Smooth muscle cell (in vitro differentiated cells): ENCODE measurements around the gene ELSPBP1. TPM values are rescaled to one million over a fixed set of nuclear protein-coding genes. Genes with fewer than 3 reads are reported as not detected.
A peak's percentile ranks its signal among the peaks of the same experiment; 100 is the strongest.
"Not testable (repeated sequence)": the region's sequence is repeated elsewhere in the genome, so short reads cannot be mapped to it uniquely, and the experiment has no call there.

ENCODE experiments used
- DNase-seq: peaks from one replicate; lab custom pipeline; 2025; ENCODE audit not compliant: unreplicated experiment; lab: John Stamatoyannopoulos, UW
- H2AFZ ChIP-seq: fragments of 200-600 bp; sonication (generic); 2 replicates; pipeline ENCODE4 v1.6.0; 2016; ENCODE audit warnings: antibody characterized with exemption, low read depth, mild to moderate bottlenecking
- H3F3A ChIP-seq: fragments of 200-600 bp; sonication (generic); 2 replicates; pipeline ENCODE4 v1.6.0; 2017; ENCODE audit warnings: antibody characterized with exemption, low read depth
- H3K27ac ChIP-seq: fragments of 200-600 bp; sonication (generic); 2 replicates; pipeline ENCODE4 v1.5.1; 2016; ENCODE audit warnings: low read depth, mild to moderate bottlenecking
- H3K27me3 ChIP-seq: fragments of 200-600 bp; sonication (generic); 2 replicates; pipeline ENCODE4 v1.6.1; 2016; ENCODE audit warnings: low read depth, mild to moderate bottlenecking
- H3K36me3 ChIP-seq: fragments of 200-600 bp; sonication (generic); 2 replicates; pipeline ENCODE4 v1.5.1; 2016; ENCODE audit warnings: low read depth
- H3K4me1 ChIP-seq: fragments of 200-600 bp; sonication (generic); 2 replicates; pipeline ENCODE4 v1.5.1; 2016; ENCODE audit warnings: low read depth
- H3K4me2 ChIP-seq: fragments of 200-600 bp; sonication (generic); 2 replicates; pipeline ENCODE4 v1.6.0; 2016; ENCODE audit warnings: mild to moderate bottlenecking
- H3K4me3 ChIP-seq: fragments of 200-600 bp; sonication (generic); 2 replicates; pipeline ENCODE4 v1.5.1; 2016; ENCODE audit warnings: mild to moderate bottlenecking
- H3K79me2 ChIP-seq: fragments of 200-600 bp; sonication (generic); 2 replicates; pipeline ENCODE4 v1.6.0; 2016; ENCODE audit warnings: low read depth, mild to moderate bottlenecking
- H3K9ac ChIP-seq: fragments of 200-600 bp; sonication (generic); 2 replicates; pipeline ENCODE4 v1.6.0; 2016; ENCODE audit warnings: low read depth
- H3K9me3 ChIP-seq: fragments of 200-600 bp; sonication (generic); replicated peaks from 2 replicates; pipeline ENCODE4 v1.5.1; 2016; ENCODE audit warnings: low read depth
- H4K20me1 ChIP-seq: fragments of 200-600 bp; sonication (generic); 2 replicates; pipeline ENCODE4 v1.6.0; 2016; ENCODE audit warnings: low read depth
- CTCF ChIP-seq: fragments of 200-600 bp; sonication (generic); IDR thresholded peaks from 2 replicates; pipeline ENCODE4 v1.5.1; 2017; ENCODE audit warnings: borderline replicate concordance, mild to moderate bottlenecking, antibody characterized with exemption; ENCODE audit not compliant: insufficient read depth, poor library complexity, severe bottlenecking
- WGBS: methylation state at CpG from one replicate; pipeline ENCODE4 v1.1.7; 2016; ENCODE audit warnings: low lambda C conversion rate; 5-methylcytosine and 5-hydroxymethylcytosine counted together
- polyA plus RNA-seq: library from polyadenylated mRNA; unstranded; fragments of >200 nt; fragmentation: Nextera tagmentation; extraction: Ambion mirVana; gene quantifications from 2 replicates; pipeline ENCODE4 v1.2.1, GENCODE V29; 2016
- total RNA-seq: library from RNA; depleted of rRNA; stranded (reverse); fragments of >200 nt; gene quantifications from 2 replicates; pipeline ENCODE4 v1.2.3, GENCODE V29; 2014

The ELSPBP1 gene
- total RNA-seq (0.99 and 1.3 TPM in 2 replicates), polyA plus RNA-seq (0.96 and 2.7 TPM in 2 replicates)

GRCh38 chr19:47994209-47994802 is at the start of gene ELSPBP1:
TSS of gene ELSPBP1 (plus strand) at chr19:47994632. CDS start at chr19:48008668, 14,036 bp downstream.
- Histone ChIP-seq H3K9ac (no peak within 1 kb of the TSS), H3F3A (no peaks in the 10 kb centered on the region), H3K27me3 (no peaks in the 10 kb centered on the region), H2AFZ (no peak within 1 kb of the TSS), H3K4me1 (no peaks in the 10 kb centered on the region), H3K36me3 (no peaks in the 10 kb centered on the region), H3K79me2 (no peaks in the 10 kb centered on the region), H3K9me3 (no peaks in the 10 kb centered on the region), H3K4me2 (peak within 1 kb of the TSS; percentile 61), H4K20me1 (no peaks in the 10 kb centered on the region), H3K27ac (peak within 1 kb of the TSS; percentile 31), H3K4me3 (no peak within 1 kb of the TSS)
- WGBS, result 20% methylated on average over 5 of the region's 5 CpGs
- TF ChIP-seq CTCF, result no peak
- no peak for DNase-seq

GRCh38 chr19:47949852-47950521 is 44.4 kb upstream of the ELSPBP1 start:
- H3K27ac ChIP-seq, H2AFZ ChIP-seq, DNase-seq, H3K36me3 ChIP-seq, H3K4me1 ChIP-seq, H4K20me1 ChIP-seq, H3K4me2 ChIP-seq, H3F3A ChIP-seq, H3K79me2 ChIP-seq, H3K4me3 ChIP-seq, H3K27me3 ChIP-seq, H3K9ac ChIP-seq, H3K9me3 ChIP-seq: not testable (repeated sequence)
- WGBS, result 85% methylated on average over 24 of the region's 24 CpGs
- TF ChIP-seq CTCF, result peak; percentile 58

GRCh38 chr19:47952132-47952531 is 42.3 kb upstream of the ELSPBP1 start:
- WGBS, result no CpG with 5 or more reads among the region's 21 CpGs
- not testable (repeated sequence) for H3K79me2 ChIP-seq, DNase-seq, H3K36me3 ChIP-seq, H2AFZ ChIP-seq, H3K27ac ChIP-seq, H3K4me2 ChIP-seq, H3K4me1 ChIP-seq, H3F3A ChIP-seq, H4K20me1 ChIP-seq, H3K27me3 ChIP-seq, H3K4me3 ChIP-seq, H3K9me3 ChIP-seq, H3K9ac ChIP-seq

- H3F3A ChIP-seq, H3K27me3 ChIP-seq, H3K79me2 ChIP-seq, H3K9ac ChIP-seq, H3K4me3 ChIP-seq, H3K9me3 ChIP-seq, DNase-seq, H3K27ac ChIP-seq, H3K36me3 ChIP-seq, H2AFZ ChIP-seq, H3K4me2 ChIP-seq, H3K4me1 ChIP-seq, H4K20me1 ChIP-seq: not testable (repeated sequence)
- 94% methylated on average over 8 of the region's 11 CpGs for WGBS
These were observed 38.5 kb upstream of the ELSPBP1 start for GRCh38 chr19:47955936-47956335.
